Right lobe of liver (tissue), 6 donors: ENCODE data around the gene DNAH17. TPM values are rescaled to one million over a fixed set of nuclear protein-coding genes. Genes with fewer than 3 reads are reported as not detected.
A peak's percentile ranks its signal among the peaks of the same experiment; 100 is the strongest.

Experiments
- ATAC-seq, 4 donors: fragments of 200-7000 bp; cut with Tn5 transposase; one replicate each; pipeline ENCODE4 v1.9.1; 2020; ENCODE audit warnings: mild to moderate bottlenecking in 4 of 4, moderate library complexity in 4 of 4
- DNase-seq, 3 donors: peaks; one replicate each; pipeline ENCODE4 v3.0.0-alpha.2; 2020
- H3K27ac ChIP-seq, 3 donors: fragments of 200-600 bp; one replicate each; pipeline ENCODE4 v1.8.0; 2022
- H3K27me3 ChIP-seq, 2 donors: fragments of 200-600 bp; one replicate each; pipeline ENCODE4 v1.8.0; 2022
- H3K36me3 ChIP-seq, 4 donors: fragments of 200-600 bp; sonication (generic) in 1 of 4; one replicate each; pipeline versions ENCODE4 v1.5.1 to v1.8.0; 2017 to 2022; ENCODE audit warnings: control low read depth in 1 of 4
- H3K4me1 ChIP-seq, 4 donors: fragments of 200-600 bp; sonication (generic) in 1 of 4; one replicate each; pipeline versions ENCODE4 v1.5.1 to v1.8.0; 2017 to 2022; ENCODE audit warnings: control low read depth in 1 of 4
- H3K4me3 ChIP-seq, 3 donors: fragments of 200-600 bp; one replicate each; pipeline ENCODE4 v1.8.0; 2022
- H3K9me3 ChIP-seq, 4 donors: fragments of 200-600 bp; sonication (generic) in 1 of 4; one replicate each; pipeline versions ENCODE4 v1.5.1 to v1.8.0; 2017 to 2022; ENCODE audit warnings: control low read depth in 1 of 4
- POLR2A ChIP-seq: fragments of 450-650 bp; IDR thresholded peaks from one replicate; pipeline ENCODE4 v1.6.1; 2017; ENCODE audit warnings: antibody characterized with exemption, mild to moderate bottlenecking
- WGBS: methylation state at CpG from one replicate; pipeline ENCODE4 v1.1.6; 2018; ENCODE audit warnings: low coverage, low lambda C conversion rate; ENCODE audit not compliant: insufficient coverage; ENCODE audit errors: missing lambda C conversion rate; 5-methylcytosine and 5-hydroxymethylcytosine counted together
- intact Hi-C, 2 donors: fragments of 100-400 bp; cut with DNase I; formaldehyde crosslinking; loops; one replicate each; pipeline versions ENCODE4 v1.11.2 to v1.14.1; 2022
- total RNA-seq, 6 experiments: library from RNA; depleted of rRNA in 2 of 6; stranded (reverse); fragments of >200 nt in 2 of 6; fragmentation: NEBNext Ultra II Directional in 3 of 6; extraction: Animal tissue kit (Norgen Biotek cat#: 25700) in 3 of 6; gene quantifications; one replicate each; pipeline versions ENCODE4 v1.1.0 to v1.2.4, GENCODE V29; 2016 to 2023
- TF ChIP-seq, protein P1 (sequence below), 4 donors: fragments of 200-600 bp in 3 of 4; fragments of 450-650 bp in 1 of 4; IDR thresholded peaks; one replicate each; pipeline versions ENCODE4 v1.5.1 to v1.8.0; 2016 to 2022; ENCODE audit warnings: antibody characterized with exemption in 4 of 4, mild to moderate bottlenecking in 2 of 4
- donor health status: DM: no; HTN: yes; CAD: no.
- donor health status: DM: no; HTN: no; CAD: no.
- donor health status: DM: no; HTN: no; CAD: no.
- donor health status: DM: no; HTN: yes; CAD: no.
- donor health status: DM: no; HTN: yes; CAD: no.

The DNAH17 gene
- total RNA-seq, 6 experiments from 2014 or later: 0.04 TPM; not detected in 5

- no peak for DNase-seq
- H3K4me3 ChIP-seq: no peak overlapping the region
- no peaks in the 10 kb centered on the region for H3K36me3 ChIP-seq
- no peak for ATAC-seq
- WGBS: 65% methylated on average over 5 of the region's 10 CpGs
- no peaks in the 10 kb centered on the region for H3K9me3 ChIP-seq
- intact Hi-C loops: no loop called here
- H3K4me1 ChIP-seq: no peaks in the 10 kb centered on the region
- H3K27ac ChIP-seq: no peak overlapping the region
- no peaks in the 10 kb centered on the region for H3K27me3 ChIP-seq
- no peak for TF ChIP-seq POLR2A
Observed at GRCh38 chr17:78538033-78538776, 39.0 kb downstream of the DNAH17 start.

DNA sequence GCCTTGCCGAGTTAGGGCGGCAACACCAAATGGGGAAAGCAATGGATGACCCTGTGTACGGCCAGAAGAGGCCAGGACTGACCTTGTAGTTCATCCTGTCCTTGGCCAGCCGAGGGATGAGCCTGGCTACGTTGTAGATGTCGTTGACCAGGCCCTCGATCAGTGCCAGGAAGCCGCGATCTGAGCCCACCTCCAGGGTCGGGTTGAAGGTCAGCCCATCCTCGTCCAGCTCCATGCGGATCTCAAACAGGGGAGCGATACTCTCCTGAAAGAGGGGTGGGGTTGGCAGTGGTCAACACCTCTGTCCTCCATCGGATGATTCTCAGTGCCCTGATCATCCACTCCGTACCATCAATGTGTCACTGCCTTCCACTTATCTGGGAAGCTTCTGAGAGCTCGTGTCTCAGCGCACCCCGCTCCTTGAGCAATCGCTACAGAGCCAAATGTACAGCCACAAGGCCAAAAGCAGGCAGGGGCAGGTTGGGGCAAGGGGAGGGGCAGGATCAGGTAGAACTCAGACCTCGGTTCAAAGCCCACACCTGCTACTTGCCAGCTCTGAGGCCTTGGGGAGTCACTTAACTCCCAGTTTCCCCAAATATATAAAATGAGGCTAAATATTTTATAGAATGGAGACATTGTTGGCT, 39.9 kb downstream of the DNAH17 start:
- DNase-seq: no peak
- intact Hi-C loops: no loop called here
- no peak overlapping the region for H3K4me3 ChIP-seq
- no peak for TF ChIP-seq POLR2A
- TF ChIP-seq, protein P1, sequence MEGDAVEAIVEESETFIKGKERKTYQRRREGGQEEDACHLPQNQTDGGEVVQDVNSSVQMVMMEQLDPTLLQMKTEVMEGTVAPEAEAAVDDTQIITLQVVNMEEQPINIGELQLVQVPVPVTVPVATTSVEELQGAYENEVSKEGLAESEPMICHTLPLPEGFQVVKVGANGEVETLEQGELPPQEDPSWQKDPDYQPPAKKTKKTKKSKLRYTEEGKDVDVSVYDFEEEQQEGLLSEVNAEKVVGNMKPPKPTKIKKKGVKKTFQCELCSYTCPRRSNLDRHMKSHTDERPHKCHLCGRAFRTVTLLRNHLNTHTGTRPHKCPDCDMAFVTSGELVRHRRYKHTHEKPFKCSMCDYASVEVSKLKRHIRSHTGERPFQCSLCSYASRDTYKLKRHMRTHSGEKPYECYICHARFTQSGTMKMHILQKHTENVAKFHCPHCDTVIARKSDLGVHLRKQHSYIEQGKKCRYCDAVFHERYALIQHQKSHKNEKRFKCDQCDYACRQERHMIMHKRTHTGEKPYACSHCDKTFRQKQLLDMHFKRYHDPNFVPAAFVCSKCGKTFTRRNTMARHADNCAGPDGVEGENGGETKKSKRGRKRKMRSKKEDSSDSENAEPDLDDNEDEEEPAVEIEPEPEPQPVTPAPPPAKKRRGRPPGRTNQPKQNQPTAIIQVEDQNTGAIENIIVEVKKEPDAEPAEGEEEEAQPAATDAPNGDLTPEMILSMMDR (IDR thresholded peaks at IDR 0.05): no peak
- ATAC-seq: no peak
- H3K9me3 ChIP-seq: no peaks in the 10 kb centered on the region
- no peaks in the 10 kb centered on the region for H3K27me3 ChIP-seq
- no peak overlapping the region for H3K27ac ChIP-seq
- 88% methylated on average over 4 of the region's 20 CpGs for WGBS
- no peaks in the 10 kb centered on the region for H3K4me1 ChIP-seq
- H3K36me3 ChIP-seq: no peaks in the 10 kb centered on the region

- Histone ChIP-seq H3K4me3 (no peak overlapping the region), H3K27me3 (no peaks in the 10 kb centered on the region), H3K4me1 (no peaks in the 10 kb centered on the region), H3K27ac (no peak overlapping the region), H3K9me3 (no peaks in the 10 kb centered on the region), H3K36me3 (no peaks in the 10 kb centered on the region)
- ATAC-seq: no peak
- intact Hi-C loops: no loop called here
- 56% methylated on average over 19 of the region's 19 CpGs for WGBS
- DNase-seq: no peak
- TF ChIP-seq POLR2A: no peak
- TF ChIP-seq, protein P1 (IDR thresholded peaks at IDR 0.05): no peak
Observed at GRCh38 chr17:78535273-78536197, 41.7 kb downstream of the DNAH17 start.

DNA sequence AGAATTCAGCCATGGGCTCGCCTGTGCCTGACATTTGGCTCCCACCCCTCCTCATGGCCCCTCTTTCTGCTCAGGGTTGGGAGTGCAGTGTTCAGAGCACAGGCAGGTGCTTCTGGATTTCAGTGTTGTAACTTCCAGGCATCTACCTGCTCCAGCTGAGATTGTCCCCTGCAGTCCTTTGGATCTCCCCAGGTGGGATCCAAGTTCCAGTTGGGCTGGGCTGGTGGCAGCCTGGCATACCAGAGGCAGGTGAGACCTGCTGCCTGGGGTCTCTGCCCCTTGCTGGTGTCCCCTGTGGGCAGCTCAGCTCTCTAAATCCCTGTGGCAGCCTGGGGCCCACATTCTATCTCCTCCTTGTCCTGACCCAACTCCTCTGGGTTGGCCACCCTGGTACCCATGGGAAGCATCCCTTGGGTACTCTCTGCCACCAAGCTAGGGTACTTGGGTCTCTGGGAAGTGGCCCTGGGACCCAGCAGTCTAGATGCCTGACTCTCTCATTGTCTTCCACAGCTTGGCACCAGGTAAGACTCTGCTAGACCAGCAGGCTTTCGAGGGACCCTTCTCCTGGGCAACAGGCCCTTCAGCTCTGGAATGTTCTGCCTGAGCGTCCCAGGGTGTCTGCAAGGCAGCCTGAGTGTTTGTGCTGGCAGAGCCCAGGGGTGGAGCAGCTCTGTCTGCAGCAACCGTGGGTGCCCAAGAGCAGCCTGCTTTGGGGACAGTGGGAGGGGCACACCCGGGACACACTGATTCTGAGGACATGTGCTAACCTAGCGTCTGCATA, 42.5 kb downstream of the DNAH17 start:
- TF ChIP-seq, protein P1 (IDR thresholded peaks at IDR 0.05): no peak
- no peak for TF ChIP-seq POLR2A
- ATAC-seq (peak in 1 of 4 donors; percentile 6), DNase-seq (no peak)
- Histone ChIP-seq H3K4me1 (no peaks in the 10 kb centered on the region), H3K9me3 (no peaks in the 10 kb centered on the region), H3K27me3 (no peaks in the 10 kb centered on the region), H3K4me3 (no peak overlapping the region), H3K36me3 (no peaks in the 10 kb centered on the region), H3K27ac (no peak overlapping the region)
- WGBS: no CpG with 5 or more reads among the region's 6 CpGs
- intact Hi-C loops: no loop called here
